Gastrocnemius medialis (tissue), 4 donors: Measurements from ENCODE around the gene PTGDS. TPM values are rescaled to one million over a fixed set of nuclear protein-coding genes. Genes with fewer than 3 reads are reported as not detected.

ENCODE experiments used
- ATAC-seq, 2 donors: fragments of 150-250 bp; one replicate each; pipeline ENCODE4 v1.9.1; 2016
- DNase-seq, 2 donors: peaks; one replicate each; pipeline ENCODE4 v3.0.0-alpha.2; 2019
- H3K27ac ChIP-seq, 4 donors: fragments of 200-600 bp; sonication (generic); 1 replicate in 1 of 4; 2 replicates in 3 of 4; pipeline ENCODE4 v1.5.1; 2016 to 2018; ENCODE audit warnings: mild to moderate bottlenecking in 2 of 4, moderate library complexity in 1 of 4
- H3K27me3 ChIP-seq, 3 donors: fragments of 200-600 bp; sonication (generic) in 2 of 3; 1 replicate in 1 of 3; 2 replicates in 2 of 3; pipeline versions ENCODE4 v1.5.1 to v1.6.0; 2016 to 2019; ENCODE audit warnings: mild to moderate bottlenecking in 1 of 3, moderate library complexity in 1 of 3
- H3K36me3 ChIP-seq, 2 donors: fragments of 200-600 bp; sonication (generic) in 1 of 2; one replicate each; pipeline ENCODE4 v1.5.1; 2017 to 2018
- H3K4me1 ChIP-seq, 2 donors: fragments of 200-600 bp; sonication (generic) in 1 of 2; one replicate each; pipeline ENCODE4 v1.5.1; 2016 to 2017; ENCODE audit warnings: mild to moderate bottlenecking in 2 of 2
- H3K4me3 ChIP-seq, 4 donors: fragments of 200-600 bp; sonication (generic) in 3 of 4; 1 replicate in 1 of 4; 2 replicates in 3 of 4; pipeline ENCODE4 v1.5.1; 2016 to 2019; ENCODE audit warnings: mild to moderate bottlenecking in 2 of 4
- H3K9me3 ChIP-seq, 3 donors: fragments of 200-600 bp; sonication (generic) in 2 of 3; 1 replicate in 1 of 3; 2 replicates in 2 of 3; pipeline ENCODE4 v1.5.1; 2016 to 2019
- POLR2A ChIP-seq, 2 donors: fragments of 450-650 bp; IDR thresholded peaks; one replicate each; pipeline ENCODE4 v1.6.1; 2017; ENCODE audit warnings: antibody characterized with exemption in 2 of 2, mild to moderate bottlenecking in 2 of 2, moderate library complexity in 2 of 2
- in situ Hi-C, 4 donors: fragments of 200-750 bp; cut with MboI; loops; one replicate each; pipeline versions ENCODE4 v1.15.0 to v1.8.0; 2017; ENCODE audit warnings: low sequenced_read_pairs in 4 of 4
- intact Hi-C: fragments of 100-400 bp; cut with DNase I; formaldehyde crosslinking; loops from one replicate; pipeline ENCODE4 v1.15.1; 2023; ENCODE audit warnings: low total_unique reads
- total RNA-seq, 4 donors: library from RNA; depleted of rRNA; stranded (reverse); fragments of >200 nt; gene quantifications; one replicate each; pipeline versions ENCODE4 v1.1.0 to v1.2.3, GENCODE V29; 2016
- TF ChIP-seq, protein P1 (sequence below), 5 experiments: fragments of 450-650 bp in 3 of 5; fragments of 200-600 bp in 2 of 5; sonication (generic) in 2 of 5; IDR thresholded peaks in 4 of 5; conservative IDR thresholded peaks in 1 of 5; 1 replicate in 4 of 5; 2 replicates in 1 of 5; pipeline ENCODE4 v1.5.1; 2016 to 2019; ENCODE audit warnings: antibody characterized with exemption in 5 of 5, mild to moderate bottlenecking in 3 of 5, moderate library complexity in 3 of 5

The PTGDS gene
- total RNA-seq, 4 donors from 2014 or later: 2.3 to 35.2 (median 27.0) TPM

DNA sequence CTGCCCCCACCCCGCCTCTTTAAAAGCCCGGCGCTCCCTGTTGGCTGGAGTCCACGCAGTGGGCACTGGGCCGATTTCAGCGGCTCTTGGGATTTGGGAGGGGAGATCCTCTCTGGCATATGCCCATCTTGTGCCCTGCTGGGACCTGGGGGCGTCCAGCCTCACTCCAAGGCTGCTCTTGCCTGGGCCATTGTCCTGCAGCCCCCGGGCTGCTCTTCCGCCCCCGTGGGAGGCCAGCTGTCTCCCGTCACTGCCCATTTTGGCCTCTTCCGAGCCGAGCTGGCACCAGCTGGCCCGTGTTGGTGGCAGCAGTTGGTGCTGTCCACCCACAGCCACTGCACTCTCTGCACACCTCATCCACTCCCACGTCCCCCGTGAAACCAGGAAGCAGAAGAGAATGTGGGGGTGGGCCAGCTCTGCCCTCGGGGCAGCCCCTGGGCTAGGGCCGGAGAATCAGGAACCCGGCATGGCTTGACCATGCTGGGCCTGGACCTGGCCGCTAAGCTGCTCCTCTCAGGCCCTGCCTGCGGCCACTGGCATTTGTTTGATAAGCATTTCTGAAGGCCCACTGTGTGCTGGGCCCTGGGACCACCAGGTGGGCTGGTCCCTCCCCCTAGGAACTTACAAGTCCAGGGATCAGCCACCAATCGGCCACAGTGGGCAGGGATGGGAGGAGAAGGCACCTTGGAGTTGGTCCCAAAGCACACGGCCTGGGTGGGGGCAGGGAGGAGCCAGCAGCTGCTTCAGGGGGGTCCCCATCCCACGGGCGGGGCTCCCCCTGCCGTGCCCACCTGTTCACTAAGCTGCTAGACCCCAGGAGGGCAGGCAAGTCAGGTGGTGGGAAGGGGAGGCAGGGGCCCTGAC lies 30.0 kb upstream of the PTGDS start:
- Histone ChIP-seq H3K36me3 (peaks cover 0 to 8% of the 10 kb centered on the region in 2 donors), H3K27ac (peak overlapping the region; percentile 73 to 89 (median 76)), H3K27me3 (no peaks in the 10 kb centered on the region), H3K9me3 (no peaks in the 10 kb centered on the region), H3K4me1 (peaks cover 16 to 45% of the 10 kb centered on the region in 2 donors), H3K4me3 (peak overlapping the region in 2 of 4 donors; percentile 4 to 10)
- TF ChIP-seq POLR2A (IDR thresholded peaks at IDR 0.05): no peak
- TF ChIP-seq, protein P1, sequence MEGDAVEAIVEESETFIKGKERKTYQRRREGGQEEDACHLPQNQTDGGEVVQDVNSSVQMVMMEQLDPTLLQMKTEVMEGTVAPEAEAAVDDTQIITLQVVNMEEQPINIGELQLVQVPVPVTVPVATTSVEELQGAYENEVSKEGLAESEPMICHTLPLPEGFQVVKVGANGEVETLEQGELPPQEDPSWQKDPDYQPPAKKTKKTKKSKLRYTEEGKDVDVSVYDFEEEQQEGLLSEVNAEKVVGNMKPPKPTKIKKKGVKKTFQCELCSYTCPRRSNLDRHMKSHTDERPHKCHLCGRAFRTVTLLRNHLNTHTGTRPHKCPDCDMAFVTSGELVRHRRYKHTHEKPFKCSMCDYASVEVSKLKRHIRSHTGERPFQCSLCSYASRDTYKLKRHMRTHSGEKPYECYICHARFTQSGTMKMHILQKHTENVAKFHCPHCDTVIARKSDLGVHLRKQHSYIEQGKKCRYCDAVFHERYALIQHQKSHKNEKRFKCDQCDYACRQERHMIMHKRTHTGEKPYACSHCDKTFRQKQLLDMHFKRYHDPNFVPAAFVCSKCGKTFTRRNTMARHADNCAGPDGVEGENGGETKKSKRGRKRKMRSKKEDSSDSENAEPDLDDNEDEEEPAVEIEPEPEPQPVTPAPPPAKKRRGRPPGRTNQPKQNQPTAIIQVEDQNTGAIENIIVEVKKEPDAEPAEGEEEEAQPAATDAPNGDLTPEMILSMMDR (IDR thresholded peaks at IDR 0.05 in 4 of 5, conservative IDR thresholded peaks at IDR 0.05 in 1 of 5): no peak
- intact Hi-C loops: no loop called here
- no peak for DNase-seq
- ATAC-seq: no peak
- in situ Hi-C loops: loop anchor here in 2 of 4 donors (10.0 to 25.0 kb wide), 2 partner anchors 88 to 160 kb away; partner anchors contain the start of genes CCDC183 (in 1 of the 2), FUT7 (in 1 of the 2) and TMEM141 (in 1 of the 2)

DNA sequence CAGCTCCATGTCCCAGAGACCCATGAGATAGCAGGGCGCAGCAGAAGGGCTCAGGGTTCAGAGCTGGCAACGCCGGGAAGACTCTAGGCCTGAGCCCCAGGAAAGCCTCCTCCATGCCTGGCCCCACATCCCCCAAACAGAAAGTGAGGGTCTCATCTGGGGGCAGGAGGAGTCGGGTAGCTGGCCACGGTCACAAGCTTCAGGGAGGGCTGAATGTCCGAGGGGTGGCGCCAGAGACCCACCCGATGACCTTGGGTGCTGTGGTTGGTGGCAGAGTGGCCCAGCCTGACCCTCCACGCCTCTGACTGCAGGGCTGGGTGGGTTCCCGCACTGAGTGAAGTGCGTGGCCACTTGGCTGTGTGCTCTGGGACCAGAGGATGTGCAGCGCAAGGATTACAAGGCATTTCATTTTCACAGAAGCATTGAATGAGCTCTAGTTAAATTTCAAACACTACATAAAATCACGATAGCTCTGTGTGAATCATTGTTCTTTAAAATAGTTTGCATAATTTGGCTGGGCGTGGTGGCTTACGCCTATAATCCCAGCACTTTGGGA lies 29.3 kb upstream of the PTGDS start:
- peak in 1 of 2 donors; percentile 38 for DNase-seq
- intact Hi-C loops (no loop called here), in situ Hi-C loops (loop anchor here in 2 of 4 donors (10.0 to 25.0 kb wide), 2 partner anchors 87 to 161 kb away; partner anchors contain the start of genes CCDC183 (in 1 of the 2), FUT7 (in 1 of the 2) and TMEM141 (in 1 of the 2))
- Histone ChIP-seq H3K9me3 (no peaks in the 10 kb centered on the region), H3K27ac (peak overlapping the region; percentile 73 to 89 (median 76)), H3K27me3 (no peaks in the 10 kb centered on the region), H3K4me1 (peaks cover 12 to 37% of the 10 kb centered on the region in 2 donors), H3K4me3 (no peak overlapping the region), H3K36me3 (peaks cover 0 to under 1% of the 10 kb centered on the region in 2 donors)
- no peak for TF ChIP-seq POLR2A (IDR thresholded peaks at IDR 0.05)
- TF ChIP-seq, protein P1 (IDR thresholded peaks at IDR 0.05 in 4 of 5, conservative IDR thresholded peaks at IDR 0.05 in 1 of 5): peak in 4 of 5 experiments; percentile 26 to 52 (median 46)
- ATAC-seq: no peak

DNA sequence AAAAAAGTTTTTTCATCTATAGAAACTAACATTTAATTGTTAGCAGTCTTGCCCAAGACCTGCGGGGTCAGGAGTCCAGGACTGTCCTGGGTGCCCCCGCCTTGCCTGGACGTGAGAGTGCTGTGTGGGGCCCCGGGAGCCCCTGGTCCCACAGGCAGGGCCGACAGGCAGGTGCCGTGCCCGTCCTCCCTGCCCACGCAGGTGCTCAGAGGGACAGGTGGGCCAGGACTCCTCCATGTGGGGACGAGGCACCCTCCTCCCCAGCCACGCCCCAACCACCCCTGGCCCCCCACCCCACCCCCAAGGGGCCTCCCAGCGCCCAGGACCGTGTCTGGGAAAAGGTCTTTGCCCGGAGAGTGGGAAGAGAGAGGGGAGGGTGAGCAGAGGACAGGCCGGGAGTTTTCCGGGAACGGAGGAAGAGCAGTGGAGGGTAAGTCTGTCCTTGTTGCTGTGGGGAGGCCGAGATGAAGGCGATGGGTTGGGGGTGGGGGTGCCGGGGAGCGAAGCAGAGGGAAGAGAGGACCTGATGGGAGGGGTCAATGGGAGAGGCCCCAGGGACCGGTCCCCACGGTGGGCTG lies 28.0 kb upstream of the PTGDS start:
- DNase-seq (no peak), ATAC-seq (peak; percentile 8 to 22)
- intact Hi-C loops (no loop called here), in situ Hi-C loops (loop anchor here in 2 of 4 donors (10.0 to 25.0 kb wide), 2 partner anchors 85 to 162 kb away; partner anchors contain the start of genes CCDC183 (in 1 of the 2), FUT7 (in 1 of the 2) and TMEM141 (in 1 of the 2))
- Histone ChIP-seq H3K4me1 (peaks cover 6 to 30% of the 10 kb centered on the region in 2 donors), H3K27ac (peak overlapping the region; percentile 85 to 91 (median 87)), H3K4me3 (peak overlapping the region; percentile 67 to 82 (median 79)), H3K9me3 (no peaks in the 10 kb centered on the region), H3K36me3 (no peaks in the 10 kb centered on the region), H3K27me3 (no peaks in the 10 kb centered on the region)
- TF ChIP-seq POLR2A (IDR thresholded peaks at IDR 0.05): no peak
- TF ChIP-seq, protein P1 (IDR thresholded peaks at IDR 0.05 in 4 of 5, conservative IDR thresholded peaks at IDR 0.05 in 1 of 5): no peak

DNA sequence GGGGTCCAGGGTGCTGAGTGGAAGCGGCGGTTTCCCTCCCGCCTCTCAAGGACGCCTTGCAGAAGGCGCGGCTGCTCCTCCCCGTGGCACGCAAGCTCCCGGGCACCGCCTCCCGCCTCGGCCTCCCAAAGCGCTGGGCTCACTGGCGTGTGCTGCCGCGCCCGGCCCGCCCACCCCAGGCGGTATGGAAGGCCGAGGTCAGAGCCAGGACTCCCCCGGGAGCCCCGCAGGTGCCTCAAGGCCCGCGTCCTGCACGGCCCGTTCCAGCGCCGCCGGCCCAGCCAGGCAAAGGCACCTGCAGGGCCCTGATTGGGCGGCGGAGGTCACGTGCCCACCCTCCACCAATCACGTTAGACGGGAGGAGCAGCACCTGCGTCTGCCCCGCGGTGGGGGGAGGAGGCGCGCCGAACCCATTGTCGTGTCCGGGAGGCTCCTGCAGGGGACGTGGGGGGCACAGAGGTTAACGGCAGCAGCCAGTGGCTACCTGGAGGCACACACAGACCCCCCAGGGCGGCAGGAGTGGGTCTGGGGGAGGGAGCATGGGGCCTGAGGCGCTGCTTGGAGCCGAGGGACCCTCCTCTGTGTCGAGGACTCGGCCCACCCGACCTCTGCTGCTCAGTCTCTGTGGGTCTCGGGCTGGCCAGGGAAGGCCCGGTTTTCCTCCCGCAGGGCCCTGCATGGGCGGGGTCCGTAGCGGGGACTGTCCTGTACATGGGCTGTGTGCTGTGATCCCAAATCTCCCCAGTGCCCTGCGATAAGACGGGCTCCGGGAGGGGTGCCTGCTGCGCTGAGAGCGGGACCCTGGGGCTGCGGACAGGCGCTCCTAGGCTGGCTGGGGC lies 27.3 kb upstream of the PTGDS start:
- Histone ChIP-seq H3K36me3 (no peaks in the 10 kb centered on the region), H3K27ac (peak overlapping the region; percentile 85 to 91 (median 87)), H3K4me3 (peak overlapping the region; percentile 67 to 82 (median 79)), H3K27me3 (no peaks in the 10 kb centered on the region), H3K9me3 (no peaks in the 10 kb centered on the region), H3K4me1 (peaks cover 6 to 26% of the 10 kb centered on the region in 2 donors)
- TF ChIP-seq POLR2A (IDR thresholded peaks at IDR 0.05): peak; percentile 84 to 85
- TF ChIP-seq, protein P1 (IDR thresholded peaks at IDR 0.05 in 4 of 5, conservative IDR thresholded peaks at IDR 0.05 in 1 of 5): peak in 3 of 5 experiments; percentile 37 to 51 (median 37)
- in situ Hi-C loops (loop anchor here in 2 of 4 donors (10.0 to 25.0 kb wide), 2 partner anchors 85 to 163 kb away; partner anchors contain the start of genes CCDC183 (in 1 of the 2), FUT7 (in 1 of the 2) and TMEM141 (in 1 of the 2)), intact Hi-C loops (loop anchor here (2.0 kb wide), 2 partner anchors 43 to 63 kb away; partner anchors contain the start of genes PAXX and TRAF2)
- ATAC-seq: peak; percentile 89 to 91
- peak; percentile 92 to 96 for DNase-seq
